HEK293 (cell line): ENCODE measurements around the gene COQ3.
A peak's percentile ranks its signal among the peaks of the same experiment; 100 is the strongest.

Source experiments
- CTCF ChIA-PET: fragments of 350-600 bp; formaldehyde crosslinking; extraction: SDS; loops from one replicate; lab custom pipeline; 2021; ENCODE audit warnings: antibody characterized with exemption; lab: Yijun Ruan, JAX
- POLR2A ChIA-PET: fragments of 300-600 bp; formaldehyde crosslinking; extraction: SDS; loops from one replicate; lab custom pipeline; 2020; ENCODE audit warnings: antibody characterized with exemption, inconsistent platforms; lab: Yijun Ruan, JAX
- H3K27ac ChIP-seq: fragments of 200-500 bp; sonication (Bioruptor generic); 2 replicates; pipeline ENCODE4 v1.5.1; 2014; ENCODE audit warnings: low read depth, low read length, control low read depth, inconsistent platforms; ENCODE audit errors: extremely low read depth
- H3K36me3 ChIP-seq, 2 experiments: fragments of 200-500 bp in 1 of 2; sonication (Bioruptor generic) in 1 of 2; 1 replicate in 1 of 2; 2 replicates in 1 of 2; pipeline ENCODE4 v1.5.1; 2014 to 2017; ENCODE audit warnings: inconsistent platforms in 2 of 2, low read length in 2 of 2; ENCODE audit not compliant: control insufficient read depth in 2 of 2, insufficient read depth in 1 of 2
- H3K4me1 ChIP-seq: fragments of 200-500 bp; sonication (Bioruptor generic); 2 replicates; pipeline ENCODE4 v1.5.1; 2014; ENCODE audit warnings: mild to moderate bottlenecking, low read length, inconsistent platforms; ENCODE audit not compliant: control insufficient read depth, insufficient read depth
- H3K4me3 ChIP-seq: 2 replicates; pipeline ENCODE4 v1.5.1; 2011; ENCODE audit warnings: low read depth, mild to moderate bottlenecking, control low read depth, low read length, moderate library complexity
- H3K9me3 ChIP-seq: fragments of 200-500 bp; sonication (Bioruptor generic); 2 replicates; pipeline ENCODE4 v1.5.1; 2014; ENCODE audit warnings: low read depth, low read length, inconsistent platforms; ENCODE audit not compliant: control insufficient read depth, insufficient read depth
- IKZF3 ChIP-seq: fragments of 450-650 bp; IDR thresholded peaks from 2 replicates; pipeline ENCODE4 v1.5.0; 2018; ENCODE audit warnings: missing biosample characterization, mild to moderate bottlenecking, missing genetic modification characterization, moderate library complexity
- SCRT1 ChIP-seq: fragments of 450-650 bp; formaldehyde crosslinking; IDR thresholded peaks from 2 replicates; pipeline ENCODE4 v1.5.1; 2016; ENCODE audit warnings: missing biosample characterization, missing genetic modification characterization, borderline replicate concordance
- SCRT2 ChIP-seq: fragments of 450-650 bp; formaldehyde crosslinking; IDR thresholded peaks from 2 replicates; pipeline ENCODE4 v1.5.1; 2016; ENCODE audit warnings: missing biosample characterization, missing genetic modification characterization
- SP3 ChIP-seq: fragments of 450-650 bp; formaldehyde crosslinking; IDR thresholded peaks from 2 replicates; pipeline ENCODE4 v1.5.1; 2016; ENCODE audit warnings: missing biosample characterization, missing genetic modification characterization
- ZFP41 ChIP-seq: fragments of 450-650 bp; formaldehyde crosslinking; IDR thresholded peaks from 2 replicates; pipeline ENCODE4 v1.5.1; 2016; ENCODE audit warnings: missing biosample characterization, missing genetic modification characterization, borderline replicate concordance
- ZNF174 ChIP-seq: fragments of 450-650 bp; formaldehyde crosslinking; IDR thresholded peaks from 2 replicates; pipeline ENCODE4 v1.5.0; 2017; ENCODE audit warnings: missing biosample characterization, mild to moderate bottlenecking, missing genetic modification characterization
- ZNF175 ChIP-seq: fragments of 450-650 bp; formaldehyde crosslinking; IDR thresholded peaks from 2 replicates; pipeline ENCODE4 v1.5.1; 2016; ENCODE audit warnings: missing biosample characterization, missing genetic modification characterization
- ZNF184 ChIP-seq: fragments of 450-650 bp; IDR thresholded peaks from 2 replicates; pipeline ENCODE4 v1.5.1; 2018; ENCODE audit warnings: missing biosample characterization, mild to moderate bottlenecking, missing genetic modification characterization
- ZNF266 ChIP-seq: fragments of 450-650 bp; formaldehyde crosslinking; IDR thresholded peaks from 2 replicates; pipeline ENCODE4 v1.5.1; 2016; ENCODE audit warnings: missing biosample characterization, missing genetic modification characterization, low read depth
- ZNF391 ChIP-seq: fragments of 450-650 bp; formaldehyde crosslinking; IDR thresholded peaks from 2 replicates; pipeline ENCODE4 v1.5.1; 2016; ENCODE audit warnings: low read depth, missing biosample characterization, missing genetic modification characterization, borderline replicate concordance
- ZNF426 ChIP-seq: fragments of 450-650 bp; formaldehyde crosslinking; IDR thresholded peaks from 2 replicates; pipeline ENCODE4 v1.5.1; 2017; ENCODE audit warnings: missing biosample characterization, missing genetic modification characterization, mild to moderate bottlenecking, inconsistent platforms, moderate library complexity
- ZNF548 ChIP-seq: fragments of 450-650 bp; formaldehyde crosslinking; IDR thresholded peaks from 2 replicates; pipeline ENCODE4 v1.5.1; 2016; ENCODE audit warnings: missing biosample characterization, missing genetic modification characterization
- ZNF621 ChIP-seq: fragments of 450-650 bp; formaldehyde crosslinking; IDR thresholded peaks from 2 replicates; pipeline ENCODE4 v1.5.1; 2017; ENCODE audit warnings: missing biosample characterization, missing genetic modification characterization
- TF ChIP-seq, protein P1 (sequence below): fragments of 450-650 bp; formaldehyde crosslinking; IDR thresholded peaks from 2 replicates; pipeline ENCODE4 v1.5.1; 2016; ENCODE audit warnings: missing biosample characterization, missing genetic modification characterization
- TF ChIP-seq, protein P2 (sequence below): sonication (generic); formaldehyde crosslinking; IDR thresholded peaks from 2 replicates; pipeline ENCODE4 v1.8.1; 2022; ENCODE audit warnings: mild to moderate bottlenecking, moderate library complexity, missing genetic modification reagents
- TF ChIP-seq, protein P3 (sequence below): fragments of 450-650 bp; formaldehyde crosslinking; IDR thresholded peaks from 2 replicates; pipeline ENCODE4 v1.5.1; 2016; ENCODE audit warnings: missing biosample characterization, missing genetic modification characterization
- TF ChIP-seq, protein P4 (sequence below): fragments of 450-650 bp; formaldehyde crosslinking; IDR thresholded peaks from 2 replicates; pipeline ENCODE4 v1.5.1; 2016; ENCODE audit warnings: missing biosample characterization, missing genetic modification characterization
- TF ChIP-seq, protein P5 (sequence below): fragments of 450-650 bp; formaldehyde crosslinking; IDR thresholded peaks from 2 replicates; pipeline ENCODE4 v1.5.1; 2016; ENCODE audit warnings: missing biosample characterization, missing genetic modification characterization, low read depth

Gene COQ3

DNA sequence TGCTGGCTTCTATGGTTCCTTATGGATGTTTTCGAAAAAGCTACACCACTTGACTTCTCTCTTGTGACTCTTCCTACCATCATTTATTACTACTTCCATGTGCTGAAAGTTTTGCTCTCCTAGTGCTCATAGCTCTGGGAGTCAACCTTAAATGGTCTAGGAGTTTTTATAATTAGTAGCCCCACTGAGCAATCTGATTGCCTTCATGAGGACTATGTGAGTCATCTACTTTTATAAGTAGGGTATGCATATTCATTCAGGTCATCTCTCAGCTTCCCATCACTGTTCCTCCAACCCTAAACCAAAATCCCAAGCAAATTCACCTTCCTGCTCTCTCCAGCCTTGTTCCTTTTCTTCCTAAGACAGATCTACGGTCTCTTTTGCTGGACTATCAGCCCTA lies 27.1 kb downstream of the COQ3 start:
- Histone ChIP-seq H3K27ac (no peak overlapping the region), H3K4me3 (no peak overlapping the region), H3K4me1 (no peaks in the 10 kb centered on the region), H3K9me3 (no peaks in the 10 kb centered on the region), H3K36me3 (no peaks in the 10 kb centered on the region; a peak in 1 of 3 replicates)
- TF ChIP-seq ZNF548 (tag by site-specific recombination) (no peak), SCRT2 (tag by site-specific recombination) (peak; percentile 1; the same call in 1 of the 2 replicates)
- ChIA-PET CTCF (interaction anchor here (1.3 to 1.7 kb wide), 2 partner anchors 32 to 37 kb away, joined by 5 to 8 read pairs; no protein-coding TSS in a partner anchor), POLR2A (interaction anchor here (1.2 kb wide), 1 partner anchor 17 kb away, joined by 3 read pairs; no protein-coding TSS in a partner anchor)

DNA sequence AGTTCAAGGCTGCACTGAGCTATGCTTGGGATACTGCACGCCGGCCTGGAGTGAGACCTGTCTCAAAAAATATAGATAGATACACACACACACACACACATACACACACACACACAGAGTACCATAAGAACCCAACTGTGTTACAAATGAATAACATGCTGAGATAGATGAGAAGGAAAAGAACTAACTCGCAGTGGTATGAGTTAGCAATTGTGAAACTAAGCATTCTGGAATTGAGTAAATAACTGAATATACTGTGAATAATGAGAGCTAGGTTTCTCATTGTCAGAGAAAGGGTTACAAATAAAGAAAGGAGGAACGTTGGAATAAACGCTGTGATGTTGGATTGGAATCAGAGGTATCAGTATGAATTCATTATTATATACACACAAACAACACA lies 30.0 kb downstream of the COQ3 start:
- TF ChIP-seq IKZF3 (tag by site-specific recombination) (no peak), ZNF621 (tag by site-specific recombination) (no peak)
- TF ChIP-seq, all 188 proteins: peak for 0
- no peaks in the 10 kb centered on the region for H3K9me3 ChIP-seq

DNA sequence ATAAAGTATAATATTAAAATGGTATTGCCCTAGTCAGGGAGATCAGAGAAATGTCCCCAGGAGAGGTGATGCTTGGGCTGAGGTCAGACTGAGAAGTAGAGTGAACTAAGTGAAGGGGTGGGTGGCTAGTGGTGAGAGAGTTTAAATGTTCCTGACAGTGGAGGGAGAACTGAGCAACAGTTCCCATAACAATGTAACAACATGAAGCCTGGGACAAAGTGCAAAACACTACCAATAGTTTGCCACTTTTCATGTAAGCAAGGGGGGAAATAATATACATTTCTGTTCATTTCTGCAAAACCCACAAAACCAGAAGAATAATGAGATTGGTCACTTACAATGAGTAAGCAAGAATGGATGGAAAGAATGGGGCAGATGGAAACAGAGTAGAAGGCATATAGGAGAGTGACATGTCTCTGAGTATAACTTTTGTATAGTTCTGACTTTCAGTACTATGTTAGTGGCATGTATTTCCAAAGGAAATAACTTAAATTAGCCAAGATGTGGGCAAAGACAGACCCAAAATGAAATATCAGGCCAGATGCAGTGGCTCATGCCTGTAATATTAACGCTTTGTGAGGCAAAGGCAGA lies 31.2 kb downstream of the COQ3 start:
- TF ChIP-seq, protein P1, sequence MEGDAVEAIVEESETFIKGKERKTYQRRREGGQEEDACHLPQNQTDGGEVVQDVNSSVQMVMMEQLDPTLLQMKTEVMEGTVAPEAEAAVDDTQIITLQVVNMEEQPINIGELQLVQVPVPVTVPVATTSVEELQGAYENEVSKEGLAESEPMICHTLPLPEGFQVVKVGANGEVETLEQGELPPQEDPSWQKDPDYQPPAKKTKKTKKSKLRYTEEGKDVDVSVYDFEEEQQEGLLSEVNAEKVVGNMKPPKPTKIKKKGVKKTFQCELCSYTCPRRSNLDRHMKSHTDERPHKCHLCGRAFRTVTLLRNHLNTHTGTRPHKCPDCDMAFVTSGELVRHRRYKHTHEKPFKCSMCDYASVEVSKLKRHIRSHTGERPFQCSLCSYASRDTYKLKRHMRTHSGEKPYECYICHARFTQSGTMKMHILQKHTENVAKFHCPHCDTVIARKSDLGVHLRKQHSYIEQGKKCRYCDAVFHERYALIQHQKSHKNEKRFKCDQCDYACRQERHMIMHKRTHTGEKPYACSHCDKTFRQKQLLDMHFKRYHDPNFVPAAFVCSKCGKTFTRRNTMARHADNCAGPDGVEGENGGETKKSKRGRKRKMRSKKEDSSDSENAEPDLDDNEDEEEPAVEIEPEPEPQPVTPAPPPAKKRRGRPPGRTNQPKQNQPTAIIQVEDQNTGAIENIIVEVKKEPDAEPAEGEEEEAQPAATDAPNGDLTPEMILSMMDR, result no peak
- TF ChIP-seq ZNF426 (tag by site-specific recombination) (no peak), ZNF266 (tag by site-specific recombination) (no peak), ZNF184 (tag by site-specific recombination) (no peak), SCRT1 (tag by site-specific recombination) (no peak), ZFP41 (tag by site-specific recombination) (no peak), ZNF175 (no peak), ZNF174 (tag by site-specific recombination) (no peak), SP3 (no peak), ZNF391 (no peak)
- TF ChIP-seq, protein P2, sequence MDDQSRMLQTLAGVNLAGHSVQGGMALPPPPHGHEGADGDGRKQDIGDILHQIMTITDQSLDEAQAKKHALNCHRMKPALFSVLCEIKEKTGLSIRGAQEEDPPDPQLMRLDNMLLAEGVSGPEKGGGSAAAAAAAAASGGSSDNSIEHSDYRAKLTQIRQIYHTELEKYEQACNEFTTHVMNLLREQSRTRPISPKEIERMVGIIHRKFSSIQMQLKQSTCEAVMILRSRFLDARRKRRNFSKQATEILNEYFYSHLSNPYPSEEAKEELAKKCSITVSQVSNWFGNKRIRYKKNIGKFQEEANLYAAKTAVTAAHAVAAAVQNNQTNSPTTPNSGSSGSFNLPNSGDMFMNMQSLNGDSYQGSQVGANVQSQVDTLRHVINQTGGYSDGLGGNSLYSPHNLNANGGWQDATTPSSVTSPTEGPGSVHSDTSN, result no peak
- TF ChIP-seq, protein P3, sequence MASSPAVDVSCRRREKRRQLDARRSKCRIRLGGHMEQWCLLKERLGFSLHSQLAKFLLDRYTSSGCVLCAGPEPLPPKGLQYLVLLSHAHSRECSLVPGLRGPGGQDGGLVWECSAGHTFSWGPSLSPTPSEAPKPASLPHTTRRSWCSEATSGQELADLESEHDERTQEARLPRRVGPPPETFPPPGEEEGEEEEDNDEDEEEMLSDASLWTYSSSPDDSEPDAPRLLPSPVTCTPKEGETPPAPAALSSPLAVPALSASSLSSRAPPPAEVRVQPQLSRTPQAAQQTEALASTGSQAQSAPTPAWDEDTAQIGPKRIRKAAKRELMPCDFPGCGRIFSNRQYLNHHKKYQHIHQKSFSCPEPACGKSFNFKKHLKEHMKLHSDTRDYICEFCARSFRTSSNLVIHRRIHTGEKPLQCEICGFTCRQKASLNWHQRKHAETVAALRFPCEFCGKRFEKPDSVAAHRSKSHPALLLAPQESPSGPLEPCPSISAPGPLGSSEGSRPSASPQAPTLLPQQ (tag by site-specific recombination), result no peak
- TF ChIP-seq, protein P4, sequence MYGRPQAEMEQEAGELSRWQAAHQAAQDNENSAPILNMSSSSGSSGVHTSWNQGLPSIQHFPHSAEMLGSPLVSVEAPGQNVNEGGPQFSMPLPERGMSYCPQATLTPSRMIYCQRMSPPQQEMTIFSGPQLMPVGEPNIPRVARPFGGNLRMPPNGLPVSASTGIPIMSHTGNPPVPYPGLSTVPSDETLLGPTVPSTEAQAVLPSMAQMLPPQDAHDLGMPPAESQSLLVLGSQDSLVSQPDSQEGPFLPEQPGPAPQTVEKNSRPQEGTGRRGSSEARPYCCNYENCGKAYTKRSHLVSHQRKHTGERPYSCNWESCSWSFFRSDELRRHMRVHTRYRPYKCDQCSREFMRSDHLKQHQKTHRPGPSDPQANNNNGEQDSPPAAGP (tag by site-specific recombination), result no peak
- TF ChIP-seq, protein P5, sequence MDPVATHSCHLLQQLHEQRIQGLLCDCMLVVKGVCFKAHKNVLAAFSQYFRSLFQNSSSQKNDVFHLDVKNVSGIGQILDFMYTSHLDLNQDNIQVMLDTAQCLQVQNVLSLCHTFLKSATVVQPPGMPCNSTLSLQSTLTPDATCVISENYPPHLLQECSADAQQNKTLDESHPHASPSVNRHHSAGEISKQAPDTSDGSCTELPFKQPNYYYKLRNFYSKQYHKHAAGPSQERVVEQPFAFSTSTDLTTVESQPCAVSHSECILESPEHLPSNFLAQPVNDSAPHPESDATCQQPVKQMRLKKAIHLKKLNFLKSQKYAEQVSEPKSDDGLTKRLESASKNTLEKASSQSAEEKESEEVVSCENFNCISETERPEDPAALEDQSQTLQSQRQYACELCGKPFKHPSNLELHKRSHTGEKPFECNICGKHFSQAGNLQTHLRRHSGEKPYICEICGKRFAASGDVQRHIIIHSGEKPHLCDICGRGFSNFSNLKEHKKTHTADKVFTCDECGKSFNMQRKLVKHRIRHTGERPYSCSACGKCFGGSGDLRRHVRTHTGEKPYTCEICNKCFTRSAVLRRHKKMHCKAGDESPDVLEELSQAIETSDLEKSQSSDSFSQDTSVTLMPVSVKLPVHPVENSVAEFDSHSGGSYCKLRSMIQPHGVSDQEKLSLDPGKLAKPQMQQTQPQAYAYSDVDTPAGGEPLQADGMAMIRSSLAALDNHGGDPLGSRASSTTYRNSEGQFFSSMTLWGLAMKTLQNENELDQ (tag by site-specific recombination), result no peak
- ChIA-PET CTCF (interaction anchor here (1.1 kb wide), 1 partner anchor 91 kb away, joined by 4 read pairs; no protein-coding TSS in a partner anchor), POLR2A (no interaction called here)
- Histone ChIP-seq H3K9me3 (no peaks in the 10 kb centered on the region), H3K27ac (no peak overlapping the region), H3K36me3 (no peaks in the 10 kb centered on the region), H3K4me1 (no peaks in the 10 kb centered on the region), H3K4me3 (no peak overlapping the region)

More for the DNA sequence above, 30.0 kb downstream of the COQ3 start:
- no peak overlapping the region for H3K4me3 ChIP-seq
- no peaks in the 10 kb centered on the region for H3K4me1 ChIP-seq
- ChIA-PET CTCF (interaction anchor here (0.7 to 1.8 kb wide), 5 partner anchors 14 to 540 kb away, joined by 3 to 4 read pairs (median 4); no protein-coding TSS in a partner anchor), POLR2A (interaction anchor here (1.2 kb wide), 1 partner anchor 15 kb away, joined by 4 read pairs; the partner anchor contains the start of gene FAXC)
- no peaks in the 10 kb centered on the region; a peak in 1 of 3 replicates for H3K36me3 ChIP-seq
- H3K27ac ChIP-seq, result no peak overlapping the region
